Measurements from ENCODE around the gene KLF4. TPM values are rescaled to one million over a fixed set of nuclear protein-coding genes. Genes with fewer than 3 reads are reported as not detected.

Gene KLF4

DNA sequence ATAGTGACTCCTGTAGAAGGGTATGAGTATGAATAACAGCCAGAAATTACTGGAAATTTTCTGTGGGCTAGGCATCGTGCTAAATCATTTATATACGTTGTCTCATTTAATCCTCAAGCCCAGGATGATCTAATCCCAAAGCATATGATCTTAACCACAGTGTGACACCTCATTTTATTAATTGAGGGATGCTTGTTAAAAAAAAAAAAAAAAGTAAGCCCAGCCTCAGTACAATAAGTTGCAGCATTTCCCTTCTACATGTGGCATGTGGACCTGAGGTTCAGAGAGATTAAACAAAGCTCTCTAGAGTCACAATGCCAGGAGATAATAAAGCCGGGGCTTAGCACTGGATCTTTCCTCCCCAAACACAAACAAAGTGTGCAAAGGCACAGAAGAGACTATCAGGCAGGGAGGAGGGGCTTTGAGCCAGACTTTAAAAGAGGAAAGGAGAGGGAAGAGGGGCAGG, 49.5 kb downstream of the KLF4 start:
- Histone ChIP-seq H3K4me2 (ENCODE audit: low read length) (no peak overlapping the region), H3K36me3 (ENCODE audit: insufficient read depth, low read length) (no peaks in the 10 kb centered on the region), H3K4me3 (ENCODE audit: low read length) (no peak overlapping the region), H3K27me3 (ENCODE audit: control insufficient read depth, insufficient read depth, low read length) (peaks cover 4% of the 10 kb centered on the region), H3K9ac (ENCODE audit: low read depth, low read length) (no peak overlapping the region), H3K4me1 (ENCODE audit: control insufficient read depth, insufficient read depth, low read length) (no peaks in the 10 kb centered on the region), H3K9me3 (replicated peaks; ENCODE audit: low read length) (no peaks in the 10 kb centered on the region)

DNA sequence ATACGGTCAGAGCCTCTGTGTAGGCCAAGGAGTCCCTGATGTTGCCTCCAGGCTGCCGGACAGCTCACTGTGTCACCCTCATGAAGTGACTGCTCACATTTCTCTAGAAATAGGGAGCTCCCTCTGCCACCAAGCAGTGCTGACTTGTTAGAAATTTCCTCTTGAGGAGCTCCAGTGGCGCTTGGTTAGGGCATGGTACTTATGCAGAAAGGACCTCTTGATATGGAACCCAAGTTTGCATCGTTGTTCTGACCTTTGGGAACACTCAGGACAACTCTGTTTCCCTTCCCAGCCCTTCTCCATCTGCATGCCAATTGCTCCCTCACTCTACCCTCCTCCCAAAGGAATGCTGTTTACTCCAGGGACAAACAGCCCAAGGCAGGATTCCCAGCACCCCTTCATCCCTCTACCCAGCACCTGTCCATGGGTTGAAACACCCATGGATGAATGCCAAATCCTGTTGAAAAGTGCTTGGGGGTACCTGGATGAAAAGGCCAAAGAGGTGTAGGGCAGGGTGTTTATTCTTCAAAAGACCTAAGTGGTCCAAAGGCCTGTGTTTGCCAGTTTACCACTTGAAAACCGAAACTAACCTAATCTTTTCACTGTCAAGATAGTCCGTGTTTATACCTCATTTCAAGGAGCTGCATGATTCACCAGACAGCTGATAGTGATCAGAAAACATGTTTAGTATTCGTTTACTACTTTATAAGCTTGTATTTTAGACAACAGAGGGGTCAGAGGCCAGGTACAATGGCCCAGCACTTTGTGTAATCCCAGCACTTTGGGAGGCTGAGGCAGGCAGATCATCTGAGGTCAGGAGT, 51.1 kb downstream of the KLF4 start:
- Histone ChIP-seq H3K27me3 (ENCODE audit: control insufficient read depth, insufficient read depth, low read length) (peaks cover 4% of the 10 kb centered on the region), H3K36me3 (ENCODE audit: insufficient read depth, low read length) (no peaks in the 10 kb centered on the region), H3K9ac (ENCODE audit: low read depth, low read length) (no peak overlapping the region), H3K4me3 (ENCODE audit: low read length) (no peak overlapping the region), H3K4me2 (ENCODE audit: low read length) (no peak overlapping the region), H3K4me1 (ENCODE audit: control insufficient read depth, insufficient read depth, low read length) (no peaks in the 10 kb centered on the region), H3K9me3 (replicated peaks; ENCODE audit: low read length) (no peaks in the 10 kb centered on the region)

DNA sequence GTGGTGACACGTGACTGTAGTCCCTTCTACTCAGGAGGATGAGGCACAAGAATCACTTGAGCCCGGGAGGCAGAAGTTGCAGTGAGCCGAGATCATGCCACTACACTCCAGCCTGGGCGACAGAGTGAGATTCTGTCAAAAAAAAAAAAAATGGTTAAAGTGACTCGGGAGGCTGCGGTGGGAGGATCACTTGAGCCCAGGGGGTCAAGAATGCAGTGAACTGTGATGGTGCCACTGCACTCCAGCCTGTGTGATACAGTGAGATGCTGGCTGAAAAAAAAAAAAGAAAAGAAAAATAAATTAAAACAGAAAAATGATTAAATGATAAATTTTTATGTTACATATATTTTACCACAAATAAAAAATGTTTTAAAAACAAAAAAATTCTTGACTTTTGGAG, 51.9 kb downstream of the KLF4 start:
- Histone ChIP-seq H3K27me3 (ENCODE audit: control insufficient read depth, insufficient read depth, low read length) (peaks cover 4% of the 10 kb centered on the region), H3K4me2 (ENCODE audit: low read length) (no peak overlapping the region), H3K9me3 (replicated peaks; ENCODE audit: low read length) (no peaks in the 10 kb centered on the region)

DNA sequence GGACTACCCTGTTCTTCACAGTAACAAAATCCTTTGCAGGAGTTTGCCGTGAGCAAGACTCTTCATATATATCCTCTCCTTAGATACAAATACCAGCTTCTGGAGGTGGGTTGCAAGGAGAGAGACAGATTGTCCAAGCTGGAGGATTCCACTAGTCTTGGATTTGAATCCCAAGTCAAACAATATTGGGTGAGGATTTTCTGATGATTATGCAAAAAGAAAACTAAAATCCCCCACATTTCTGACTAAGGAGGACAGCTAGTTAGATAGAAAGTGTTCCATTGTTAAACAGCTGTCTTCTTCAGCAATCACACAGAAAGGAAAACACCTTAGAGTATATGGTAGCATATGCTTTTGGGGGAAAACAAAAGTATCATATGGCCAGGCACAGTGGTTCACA, 54.2 kb downstream of the KLF4 start:
- Histone ChIP-seq H3K4me1 (ENCODE audit: control insufficient read depth, insufficient read depth, low read length) (no peaks in the 10 kb centered on the region), H3K4me2 (ENCODE audit: low read length) (no peak overlapping the region), H3K27me3 (ENCODE audit: control insufficient read depth, insufficient read depth, low read length) (peaks cover 17% of the 10 kb centered on the region), H3K4me3 (ENCODE audit: low read length) (no peak overlapping the region), H3K9ac (ENCODE audit: low read depth, low read length) (no peak overlapping the region), H3K9me3 (replicated peaks; ENCODE audit: low read length) (no peaks in the 10 kb centered on the region), H3K36me3 (ENCODE audit: insufficient read depth, low read length) (no peaks in the 10 kb centered on the region)

More for the DNA sequence above, 51.9 kb downstream of the KLF4 start:
- H3K36me3 ChIP-seq (ENCODE audit: insufficient read depth, low read length): no peaks in the 10 kb centered on the region
- no peaks in the 10 kb centered on the region for H3K4me1 ChIP-seq (ENCODE audit: control insufficient read depth, insufficient read depth, low read length)
- H3K4me3 ChIP-seq (ENCODE audit: low read length): no peak overlapping the region
- H3K9ac ChIP-seq (ENCODE audit: low read depth, low read length): no peak overlapping the region

Small RNAs within 50 kb of the gene (small RNA-seq; reads per million reads assigned to genes)
- gene HMGN2P32: not detected
- not detected for gene RNU6-492P
